NCI-H1105 treated with DMSO at 0.1 percent for 48 hours (cell line): Measurements from ENCODE around the gene ITGB2.

Experiments used
- DNase-seq: peaks from one replicate; lab custom pipeline; 2025; lab: John Stamatoyannopoulos, UW

ITGB2 gene

DNA sequence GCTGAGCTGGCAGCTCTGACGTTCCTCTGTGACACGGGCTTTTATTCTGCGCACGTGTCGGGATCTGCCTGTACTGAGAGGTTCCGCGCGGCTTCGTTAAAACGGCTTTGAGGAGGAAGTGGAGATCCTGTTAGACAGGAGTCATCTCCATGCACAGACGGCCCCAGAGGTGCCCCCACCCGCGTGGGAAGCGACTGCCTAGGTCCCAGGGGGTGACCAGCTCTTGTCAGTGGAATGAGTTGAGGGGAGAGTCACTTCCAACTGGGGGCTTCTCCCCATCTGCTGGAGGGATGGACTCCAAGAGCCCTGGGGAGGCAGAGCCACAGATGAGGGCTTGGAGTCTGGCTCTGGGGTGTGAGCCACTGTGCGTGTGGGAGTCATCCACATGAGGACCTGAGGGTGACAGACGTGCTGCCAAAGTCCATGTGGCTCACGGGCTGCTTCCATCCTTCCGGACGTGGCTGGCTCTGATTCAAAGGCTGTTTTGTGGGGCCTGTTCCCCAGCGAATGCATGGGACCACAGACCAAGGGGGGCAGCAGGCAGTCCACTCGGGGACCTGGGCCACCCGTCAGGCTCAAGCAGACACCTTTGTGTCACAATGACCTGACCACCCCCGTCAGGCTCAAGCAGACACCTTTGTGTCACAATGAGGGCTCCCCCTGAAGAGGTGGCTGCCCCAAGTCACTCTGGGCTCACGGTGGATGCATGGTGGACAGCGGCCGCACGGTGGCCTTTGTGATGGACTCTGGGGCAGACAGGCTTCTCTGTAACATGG, 74.0 kb downstream of the ITGB2 start:
- DNase-seq: no peak

DNA sequence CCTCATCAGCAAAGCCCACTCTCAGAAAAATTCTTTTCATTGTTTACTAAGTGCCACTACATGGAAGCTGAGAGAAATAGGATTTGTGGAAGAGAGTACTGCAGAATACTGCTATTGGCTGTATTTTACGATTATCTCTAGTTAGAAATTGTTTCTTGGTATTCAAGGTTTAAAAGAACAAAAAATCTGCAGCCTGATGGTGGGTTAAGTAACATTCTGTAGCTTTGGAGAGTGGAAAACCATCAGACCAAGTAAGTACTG, 74.5 kb downstream of the ITGB2 start:
- DNase-seq: no peak

DNA sequence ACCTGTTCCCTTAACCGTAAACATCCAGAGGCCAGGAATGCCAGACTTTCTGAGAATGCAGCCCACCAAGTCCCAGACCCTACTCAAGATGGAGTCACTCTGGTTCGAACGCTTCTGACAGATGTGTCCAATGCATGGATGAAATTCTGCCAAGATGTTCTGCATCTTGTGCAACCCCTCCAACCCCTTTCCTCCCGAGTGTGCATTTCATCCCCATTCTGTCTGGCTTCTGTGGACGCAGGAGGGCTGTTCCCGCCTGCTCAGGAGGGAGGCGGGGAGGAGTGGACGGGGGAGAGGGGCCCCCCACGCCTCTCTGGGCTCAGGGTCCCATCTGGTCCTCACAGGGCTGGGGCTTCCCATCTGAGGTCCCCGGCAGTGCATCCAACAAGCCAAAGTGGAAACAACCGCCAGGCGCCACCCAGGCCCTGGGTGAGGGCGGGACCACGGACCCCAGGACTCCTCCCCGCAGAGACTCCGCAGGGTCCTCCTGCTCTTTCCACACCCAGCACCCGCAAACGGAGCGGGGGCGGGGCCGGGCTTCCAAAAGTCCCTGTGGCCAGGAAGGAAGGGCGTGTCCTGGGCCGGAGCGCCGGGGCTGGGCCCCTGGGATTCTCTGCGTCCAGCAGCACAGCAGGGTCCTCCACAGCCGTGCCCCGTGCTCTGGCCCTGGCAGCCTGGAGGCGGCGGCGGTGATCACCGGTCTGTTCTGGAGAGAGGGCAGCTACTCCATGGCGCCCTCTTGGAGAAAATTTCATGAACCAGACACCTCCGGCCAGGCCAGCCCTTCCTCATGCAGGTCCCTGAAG, 75.1 kb downstream of the ITGB2 start:
- DNase-seq: no peak

DNA sequence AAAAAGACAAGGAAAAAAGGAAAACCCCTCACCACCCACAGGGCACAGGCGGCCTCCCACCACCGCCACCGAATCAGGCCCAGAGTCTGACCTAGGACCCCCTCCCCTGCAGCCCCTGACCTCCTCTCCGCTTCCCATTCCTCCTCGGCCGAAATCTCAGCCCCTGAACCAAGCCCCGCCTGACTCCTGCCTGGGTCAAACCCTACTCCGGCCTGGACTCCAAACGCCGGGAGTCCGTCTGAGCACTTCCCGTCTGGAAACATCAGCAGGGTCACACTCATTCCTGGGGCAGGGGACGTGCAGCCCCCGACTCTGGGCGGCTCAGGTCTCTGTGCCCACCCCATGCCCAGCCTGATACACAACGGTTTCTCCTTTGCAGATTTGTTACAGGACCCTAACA, 76.4 kb downstream of the ITGB2 start:
- no peak for DNase-seq

DNA sequence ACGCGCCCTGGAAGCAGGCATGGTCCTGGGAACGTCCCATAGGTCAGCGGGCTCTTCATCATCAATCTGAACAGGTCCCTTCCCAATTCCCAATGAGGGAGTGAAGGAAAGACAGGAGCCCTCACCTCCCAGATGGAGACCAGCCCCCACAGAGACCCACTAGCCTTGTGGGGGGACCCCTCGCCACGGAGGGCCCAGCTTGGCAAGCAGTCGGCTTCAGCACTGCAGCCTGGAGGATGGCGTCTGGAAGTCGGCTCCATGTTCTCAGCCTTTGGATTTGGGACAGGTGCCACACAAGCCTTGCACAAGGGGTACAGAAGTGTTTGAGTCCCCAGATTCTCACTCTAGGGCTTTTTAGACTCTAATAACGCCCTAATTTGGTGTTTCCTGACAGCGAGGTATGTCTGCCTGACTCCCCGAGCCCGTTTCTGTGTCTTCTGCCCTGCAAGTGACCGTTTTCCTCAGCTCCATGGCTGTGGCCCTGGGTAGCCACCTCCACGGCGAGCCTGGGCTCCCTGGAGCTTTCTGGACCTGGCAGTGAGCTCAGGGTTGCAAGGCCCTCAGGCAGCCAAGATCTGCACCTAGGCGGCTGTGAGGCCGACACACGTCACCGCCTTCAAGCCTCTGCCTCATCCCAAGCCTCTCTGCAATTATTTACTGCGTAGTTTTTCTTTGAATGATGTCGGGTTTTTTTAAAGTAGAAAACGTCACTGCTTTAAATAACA, 77.8 kb downstream of the ITGB2 start:
- DNase-seq: no peak

DNA sequence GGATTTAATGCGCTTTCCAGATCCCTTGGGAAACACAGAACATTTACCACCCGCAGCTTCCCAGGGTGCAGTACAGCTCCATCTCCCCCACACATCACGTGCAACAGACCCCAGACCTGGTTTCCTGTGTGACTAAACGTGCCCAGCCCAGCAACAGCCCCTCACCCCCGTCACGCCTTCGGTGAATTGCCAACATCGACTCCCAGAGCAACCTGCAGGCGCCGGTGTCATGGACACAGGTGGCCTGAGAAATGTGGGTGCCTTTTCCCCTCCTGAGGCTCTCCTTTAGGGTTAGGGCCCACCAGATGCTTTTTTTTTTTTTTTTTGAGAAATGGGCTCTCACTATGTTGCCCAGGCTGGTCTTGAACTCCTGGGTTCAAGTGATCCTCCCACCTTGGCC, 78.6 kb downstream of the ITGB2 start:
- no peak for DNase-seq

DNA sequence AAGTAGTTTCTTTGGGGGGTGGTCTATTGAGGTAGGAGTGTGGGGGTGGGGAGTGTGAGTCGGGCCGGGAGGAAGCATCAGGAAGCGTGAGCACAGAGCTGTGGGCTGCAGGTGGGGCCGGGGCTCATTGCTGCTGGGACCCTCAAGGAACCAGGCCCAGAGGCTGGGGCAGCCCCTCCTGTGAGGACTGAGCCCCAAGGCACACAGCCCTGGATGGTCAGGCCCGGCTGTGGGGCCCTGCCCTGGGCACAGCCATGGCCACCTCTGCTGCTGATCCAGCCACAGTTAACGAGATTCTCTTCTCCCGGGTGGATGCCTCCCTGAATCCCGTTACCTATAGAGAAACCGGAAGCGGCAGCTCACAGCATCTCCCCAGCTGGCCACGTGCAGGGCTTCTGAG, 79.9 kb downstream of the ITGB2 start:
- no peak for DNase-seq

DNA sequence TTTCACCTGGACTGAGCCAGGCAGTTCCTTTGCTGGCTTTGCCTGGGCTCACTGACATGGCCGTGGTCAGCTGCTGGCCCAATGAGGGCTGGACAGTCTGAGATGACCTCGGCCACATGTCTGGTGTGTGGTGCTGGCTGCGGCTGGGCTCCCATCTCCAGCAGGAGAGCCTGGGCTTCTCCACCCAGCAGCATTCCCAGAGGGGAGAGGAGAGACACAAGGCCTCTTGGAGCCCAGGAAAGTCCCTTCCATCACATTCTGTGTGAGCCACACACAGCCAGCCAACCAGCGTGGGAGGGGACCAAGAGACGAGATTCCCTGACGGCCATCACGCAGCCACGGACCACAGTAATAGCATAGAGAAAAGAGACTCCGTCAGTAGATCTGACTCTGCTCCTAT, 81.7 kb downstream of the ITGB2 start:
- DNase-seq: no peak

DNA sequence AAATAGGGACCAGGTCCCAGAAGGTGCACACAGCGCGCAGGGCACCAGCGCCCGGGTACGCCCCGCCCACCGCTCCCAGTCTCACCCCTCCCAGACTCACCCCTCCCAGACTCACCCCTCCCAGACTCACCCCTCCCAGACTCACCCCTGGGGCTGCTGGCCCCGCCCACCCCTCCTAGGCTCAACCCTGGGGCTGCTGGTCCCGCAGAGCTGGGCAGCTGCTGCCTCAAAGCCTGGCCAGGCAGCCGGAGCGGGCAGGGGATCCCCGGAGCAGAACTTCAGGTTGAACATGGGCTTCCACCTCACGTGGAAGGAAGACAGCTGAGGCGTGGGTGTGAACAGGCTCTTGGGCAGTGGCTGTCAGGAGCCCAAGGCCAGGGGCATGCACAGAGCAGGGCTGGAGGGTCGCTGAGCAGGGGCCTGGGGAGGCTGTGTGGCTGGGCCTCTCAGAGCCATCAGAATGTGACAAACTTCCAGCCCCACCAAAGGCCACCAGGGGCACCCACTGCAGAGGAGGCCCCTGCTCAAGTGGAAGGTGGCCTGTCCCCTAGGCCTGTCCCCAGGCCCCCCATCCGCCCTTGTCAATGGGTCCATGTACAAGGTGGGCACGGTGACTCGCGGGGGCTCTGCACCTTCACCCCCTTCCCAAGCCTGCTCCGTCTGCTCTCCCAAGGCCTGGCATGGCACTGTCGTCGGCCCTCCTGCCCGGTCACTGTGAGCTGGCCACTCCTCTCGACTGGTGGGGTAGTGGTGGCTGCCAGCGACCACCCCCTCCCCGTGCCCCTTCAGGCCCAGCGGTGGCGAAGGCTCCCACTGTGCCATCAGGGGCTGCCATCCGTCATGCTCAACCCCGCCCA, 82.4 kb downstream of the ITGB2 start:
- DNase-seq: no peak

DNA sequence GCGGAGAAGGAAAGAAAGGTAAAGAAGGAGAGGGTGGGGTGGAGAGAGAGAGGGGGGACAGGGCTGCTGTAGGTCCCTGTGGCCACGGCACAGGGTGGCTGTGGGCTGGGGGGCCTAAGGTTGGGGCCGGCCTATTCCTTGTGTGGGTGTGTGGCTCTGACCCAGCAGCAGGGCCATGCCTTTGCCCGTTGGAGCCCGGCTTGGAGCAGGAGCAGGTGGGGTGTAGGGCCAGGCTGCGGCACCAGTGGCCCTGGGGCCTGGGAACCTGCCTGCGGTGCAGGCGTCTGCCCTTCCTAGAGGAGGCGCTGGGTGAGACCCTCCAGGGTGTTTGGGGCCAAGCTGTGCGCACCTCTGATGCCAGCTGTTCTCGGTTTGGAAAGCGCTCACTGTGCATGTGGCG, 83.2 kb downstream of the ITGB2 start:
- no peak for DNase-seq

DNA sequence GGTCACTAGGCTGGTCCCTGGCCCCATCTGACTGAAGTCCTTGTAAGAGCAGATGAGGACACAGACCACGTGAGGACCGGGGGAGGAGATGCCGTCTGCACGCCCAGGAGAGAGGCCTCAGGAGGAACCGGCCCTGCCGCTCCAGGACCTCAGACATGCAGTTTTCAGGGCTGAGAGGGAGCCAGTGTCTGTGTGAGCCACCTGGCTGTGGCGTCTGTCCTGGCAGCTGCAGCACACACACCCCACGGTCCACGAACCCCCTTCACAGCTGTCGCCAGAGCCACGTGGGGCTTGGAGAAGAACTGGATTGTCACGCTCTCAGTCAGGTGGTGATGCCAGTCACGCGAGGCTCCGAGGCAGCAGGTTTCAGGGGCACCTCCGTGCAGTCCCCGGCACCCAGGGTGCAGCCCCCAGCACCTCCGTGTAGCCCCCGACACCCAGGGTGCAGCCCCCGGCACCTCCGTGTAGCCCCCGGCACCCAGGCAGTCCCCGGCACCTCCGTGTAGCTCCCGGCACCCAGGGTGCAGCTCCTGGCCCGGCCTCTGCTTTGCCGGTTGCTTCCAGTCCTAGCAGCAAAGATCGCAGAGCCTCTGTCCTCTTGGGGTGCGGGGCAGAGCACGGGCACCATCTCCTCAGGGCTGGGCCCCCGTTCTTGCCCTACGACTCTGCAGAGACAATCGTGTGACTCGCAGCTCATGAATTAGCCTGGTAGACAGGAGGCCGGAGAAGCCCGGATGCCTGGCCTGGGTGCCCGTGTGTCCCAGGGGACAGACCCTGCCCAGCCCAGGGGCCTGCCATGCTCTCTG, 83.8 kb downstream of the ITGB2 start:
- no peak for DNase-seq

DNA sequence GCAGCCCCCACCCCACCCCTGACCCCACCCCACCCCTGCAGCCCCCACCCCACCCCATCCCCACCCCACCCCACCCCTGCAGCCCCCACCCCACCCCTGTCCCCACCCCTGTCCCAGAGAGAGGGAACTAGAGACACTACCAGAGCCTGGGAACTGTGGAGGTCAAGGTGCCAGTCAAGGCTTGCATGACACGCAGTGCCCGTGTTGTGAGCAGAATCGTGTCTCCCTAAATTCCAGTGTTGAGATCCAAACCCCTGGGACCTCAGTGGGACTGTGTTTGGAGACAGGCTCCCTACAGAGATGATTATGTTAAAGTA, 84.4 kb downstream of the ITGB2 start:
- DNase-seq: no peak
